ENCODE results near the gene TMEM150C. TPM values are rescaled to one million over a fixed set of nuclear protein-coding genes. Genes with fewer than 3 reads are reported as not detected.

The TMEM150C gene
- total and polyA plus RNA-seq, 2 donors (not counting 1 experiment from before 2014, with no cell fraction given): 0.24 to 1.2 TPM

DNA sequence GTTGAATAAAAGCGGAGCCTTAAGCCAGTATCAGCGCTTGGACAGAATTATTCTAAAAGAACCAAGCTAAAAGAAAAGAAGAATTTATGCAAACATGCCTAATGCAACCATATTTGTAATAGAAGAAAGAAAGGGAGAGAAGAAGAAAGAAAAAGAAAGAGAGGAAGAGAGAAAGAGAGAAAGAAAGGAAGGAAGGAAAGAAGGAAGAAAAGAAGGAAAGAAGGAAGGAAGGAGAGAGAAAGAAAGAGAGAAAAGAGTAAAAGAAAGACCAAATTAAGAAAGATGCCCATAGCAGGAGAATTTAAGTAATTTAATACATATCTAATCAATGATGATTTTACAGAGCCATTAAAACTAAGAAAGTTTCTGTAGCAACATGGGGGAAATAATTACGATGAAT is 30.9 kb upstream of the TMEM150C start:
- DNase-seq (ENCODE audit: low read depth in 2 of 2): no peak
- H2AFZ ChIP-seq (ENCODE audit: low read length): no peak overlapping the region
- no peak overlapping the region for H3K9ac ChIP-seq (ENCODE audit: insufficient read depth, low read length)
- H3K27ac ChIP-seq (ENCODE audit: insufficient read depth, low read length): no peak overlapping the region
- no peaks in the 10 kb centered on the region for H3K4me1 ChIP-seq (ENCODE audit: control insufficient read depth, extremely low read depth, insufficient read depth, low read length)
- no peak overlapping the region for H3K4me2 ChIP-seq (ENCODE audit: extremely low read depth, insufficient read depth, low read length)
- no peak for TF ChIP-seq EZH2 (IDR thresholded peaks at IDR 0.05; ENCODE audit: low read length, missing control alignments)
- no peak for TF ChIP-seq CTCF (conservative IDR thresholded peaks at IDR 0.05 in 1 of 2, IDR thresholded peaks at IDR 0.05 in 1 of 2; ENCODE audit: low read depth in 1 of 2, low read length in 2 of 2)
- H3K36me3 ChIP-seq (ENCODE audit: control insufficient read depth, insufficient read depth, low read length): no peaks in the 10 kb centered on the region
- H4K20me1 ChIP-seq (ENCODE audit: control insufficient read depth, extremely low read depth, insufficient read depth, low read length): no peaks in the 10 kb centered on the region
- H3K4me3 ChIP-seq (replicated peaks in 1 of 4; ENCODE audit: control extremely low read depth in 1 of 4, insufficient read depth in 1 of 4, low read depth in 3 of 4, low read length in 4 of 4): no peak overlapping the region
- H3K9me3 ChIP-seq (ENCODE audit: control insufficient read depth, insufficient read depth, low read depth, low read length): no peaks in the 10 kb centered on the region
- H3K27me3 ChIP-seq (ENCODE audit: control insufficient read depth, insufficient read depth, low read length): no peaks in the 10 kb centered on the region
- no peaks in the 10 kb centered on the region for H3K79me2 ChIP-seq (ENCODE audit: control insufficient read depth, insufficient read depth, low read length)

DNA sequence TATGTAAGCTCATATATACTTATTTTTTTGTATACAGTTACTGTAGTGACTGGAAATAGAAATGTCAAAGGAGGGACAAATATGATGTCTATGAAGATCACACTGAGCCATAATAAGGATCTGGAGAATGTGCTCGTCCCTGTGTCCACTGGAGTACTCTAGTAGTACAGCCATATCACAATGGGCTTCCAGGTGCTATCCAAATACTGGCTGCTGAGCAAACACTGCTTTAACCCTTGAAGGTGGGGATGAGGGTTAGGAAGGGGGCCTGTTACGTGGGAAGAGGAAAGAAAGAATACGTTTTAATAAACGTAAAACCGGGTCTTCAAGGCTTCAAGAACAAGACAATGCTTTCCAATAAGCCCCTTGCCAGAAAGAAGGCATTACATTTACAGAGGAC is 29.8 kb upstream of the TMEM150C start:
- Histone ChIP-seq H3K4me3 (replicated peaks in 1 of 4; ENCODE audit: control extremely low read depth in 1 of 4, insufficient read depth in 1 of 4, low read depth in 3 of 4, low read length in 4 of 4) (no peak overlapping the region), H3K4me2 (ENCODE audit: extremely low read depth, insufficient read depth, low read length) (no peak overlapping the region), H3K36me3 (ENCODE audit: control insufficient read depth, insufficient read depth, low read length) (no peaks in the 10 kb centered on the region), H3K4me1 (ENCODE audit: control insufficient read depth, extremely low read depth, insufficient read depth, low read length) (no peaks in the 10 kb centered on the region), H2AFZ (ENCODE audit: low read length) (no peak overlapping the region), H3K9me3 (ENCODE audit: control insufficient read depth, insufficient read depth, low read depth, low read length) (no peaks in the 10 kb centered on the region), H3K9ac (ENCODE audit: insufficient read depth, low read length) (no peak overlapping the region), H3K27ac (ENCODE audit: insufficient read depth, low read length) (no peak overlapping the region), H3K79me2 (ENCODE audit: control insufficient read depth, insufficient read depth, low read length) (no peaks in the 10 kb centered on the region), H4K20me1 (ENCODE audit: control insufficient read depth, extremely low read depth, insufficient read depth, low read length) (no peaks in the 10 kb centered on the region), H3K27me3 (ENCODE audit: control insufficient read depth, insufficient read depth, low read length) (no peaks in the 10 kb centered on the region)
- no peak for DNase-seq (ENCODE audit: low read depth in 2 of 2)
- TF ChIP-seq CTCF (conservative IDR thresholded peaks at IDR 0.05 in 1 of 2, IDR thresholded peaks at IDR 0.05 in 1 of 2; ENCODE audit: low read depth in 1 of 2, low read length in 2 of 2): no peak
- no peak for TF ChIP-seq EZH2 (IDR thresholded peaks at IDR 0.05; ENCODE audit: low read length, missing control alignments)

GRCh38 chr4:82589756-82590155 is 28.0 kb upstream of the TMEM150C start:
- no peak for TF ChIP-seq CTCF (conservative IDR thresholded peaks at IDR 0.05 in 1 of 2, IDR thresholded peaks at IDR 0.05 in 1 of 2; ENCODE audit: low read depth in 1 of 2, low read length in 2 of 2)
- TF ChIP-seq EZH2 (IDR thresholded peaks at IDR 0.05; ENCODE audit: low read length, missing control alignments): no peak
- Histone ChIP-seq H3K9me3 (ENCODE audit: control insufficient read depth, insufficient read depth, low read depth, low read length) (no peaks in the 10 kb centered on the region), H3K4me1 (ENCODE audit: control insufficient read depth, extremely low read depth, insufficient read depth, low read length) (no peaks in the 10 kb centered on the region)

More at GRCh38 chr4:82589756-82590155, 28.0 kb upstream of the TMEM150C start:
- Histone ChIP-seq H3K79me2 (ENCODE audit: control insufficient read depth, insufficient read depth, low read length) (no peaks in the 10 kb centered on the region), H3K27me3 (ENCODE audit: control insufficient read depth, insufficient read depth, low read length) (peaks cover 3% of the 10 kb centered on the region), H3K27ac (ENCODE audit: insufficient read depth, low read length) (no peak overlapping the region), H2AFZ (ENCODE audit: low read length) (no peak overlapping the region), H3K4me2 (ENCODE audit: extremely low read depth, insufficient read depth, low read length) (no peak overlapping the region), H3K9ac (ENCODE audit: insufficient read depth, low read length) (no peak overlapping the region), H4K20me1 (ENCODE audit: control insufficient read depth, extremely low read depth, insufficient read depth, low read length) (no peaks in the 10 kb centered on the region), H3K4me3 (replicated peaks in 1 of 4; ENCODE audit: control extremely low read depth in 1 of 4, insufficient read depth in 1 of 4, low read depth in 3 of 4, low read length in 4 of 4) (no peak overlapping the region), H3K36me3 (ENCODE audit: control insufficient read depth, insufficient read depth, low read length) (no peaks in the 10 kb centered on the region)
- no peak for DNase-seq (ENCODE audit: low read depth in 2 of 2)
